CD4-positive, CD25-positive, alpha-beta regulatory T cell (primary cell): ENCODE data around the gene FUCA2. TPM values are rescaled to one million over a fixed set of nuclear protein-coding genes. Genes with fewer than 3 reads are reported as not detected.
"Not testable (repeated sequence)": the region's sequence is repeated elsewhere in the genome, so short reads cannot be mapped to it uniquely, and the experiment has no call there.

Source experiments
- ATAC-seq, 2 donors: fragments of 150-1000 bp; cut with Tn5 transposase; one replicate each; pipeline ENCODE4 v1.10.0; 2021; ENCODE audit warnings: low read depth in 2 of 2, moderate number of reproducible peaks in 2 of 2, moderate library complexity in 1 of 2
- DNase-seq, 3 donors: peaks; one replicate each; pipeline versions ENCODE4 v3.0.0 to v3.0.0-alpha.2; 2012 to 2022; ENCODE audit warnings: mixed read lengths in 1 of 3
- H3K27ac ChIP-seq: one replicate; pipeline ENCODE4 v1.7.0; 2013; ENCODE audit warnings: mild to moderate bottlenecking, low read length; ENCODE audit not compliant: insufficient read depth, poor library complexity, severe bottlenecking
- H3K27me3 ChIP-seq: one replicate; pipeline ENCODE4 v1.7.0; 2013; ENCODE audit warnings: low read length; ENCODE audit not compliant: control insufficient read depth, insufficient read depth
- H3K36me3 ChIP-seq: one replicate; pipeline ENCODE4 v1.7.0; 2013; ENCODE audit warnings: mild to moderate bottlenecking, low read length, moderate library complexity; ENCODE audit not compliant: control insufficient read depth, insufficient read depth
- H3K4me1 ChIP-seq: 2 replicates; pipeline ENCODE4 v1.7.0; 2013; ENCODE audit warnings: mild to moderate bottlenecking, low read length; ENCODE audit not compliant: insufficient read depth, control insufficient read depth, poor library complexity, severe bottlenecking
- H3K4me3 ChIP-seq: one replicate; pipeline ENCODE4 v1.7.0; 2013; ENCODE audit warnings: low read depth, mild to moderate bottlenecking, low read length, moderate library complexity
- H3K9me3 ChIP-seq, 2 experiments: 1 replicate in 1 of 2; 2 replicates in 1 of 2; pipeline ENCODE4 v1.7.0; 2013; ENCODE audit warnings: low read length in 2 of 2, mild to moderate bottlenecking in 1 of 2, moderate library complexity in 1 of 2; ENCODE audit not compliant: control insufficient read depth in 2 of 2
- H3K27ac Mint-ChIP-seq, 3 donors: one replicate each; pipeline ENCODE4 v1.8.0; 2020 to 2022; ENCODE audit warnings: mild to moderate bottlenecking in 3 of 3, mixed read lengths in 3 of 3, moderate library complexity in 2 of 3
- H3K27me3 Mint-ChIP-seq: one replicate; pipeline ENCODE4 v1.8.0; 2022; ENCODE audit warnings: mild to moderate bottlenecking, mixed read lengths
- H3K36me3 Mint-ChIP-seq: one replicate; pipeline ENCODE4 v1.8.0; 2020; ENCODE audit warnings: mixed read lengths
- H3K4me1 Mint-ChIP-seq, 4 donors: one replicate each; pipeline ENCODE4 v1.8.0; 2020 to 2022; ENCODE audit warnings: mixed read lengths in 4 of 4, mild to moderate bottlenecking in 1 of 4
- H3K4me3 Mint-ChIP-seq, 4 donors: one replicate each; pipeline ENCODE4 v1.8.0; 2020 to 2022; ENCODE audit warnings: mild to moderate bottlenecking in 4 of 4, mixed read lengths in 4 of 4, moderate library complexity in 3 of 4
- H3K9me3 Mint-ChIP-seq, 7 donors: one replicate each; pipeline ENCODE4 v1.8.0; 2020 to 2022; ENCODE audit warnings: mixed read lengths in 7 of 7, mild to moderate bottlenecking in 3 of 7, moderate library complexity in 2 of 7
- polyA plus RNA-seq, 4 donors: library from polyadenylated mRNA; unstranded; fragments of 300-500 nt; fragmentation: Illumina TruSeq; gene quantifications; one replicate each; pipeline ENCODE4 v1.2.3, GENCODE V29; 2021
- total RNA-seq: library from RNA; stranded (reverse); gene quantifications from one replicate; pipeline ENCODE4 v1.2.3, GENCODE V29; 2022

Gene FUCA2
- total and polyA plus RNA-seq, 5 donors from 2014 or later: 6.1 to 23.6 (median 21.2) TPM

DNA sequence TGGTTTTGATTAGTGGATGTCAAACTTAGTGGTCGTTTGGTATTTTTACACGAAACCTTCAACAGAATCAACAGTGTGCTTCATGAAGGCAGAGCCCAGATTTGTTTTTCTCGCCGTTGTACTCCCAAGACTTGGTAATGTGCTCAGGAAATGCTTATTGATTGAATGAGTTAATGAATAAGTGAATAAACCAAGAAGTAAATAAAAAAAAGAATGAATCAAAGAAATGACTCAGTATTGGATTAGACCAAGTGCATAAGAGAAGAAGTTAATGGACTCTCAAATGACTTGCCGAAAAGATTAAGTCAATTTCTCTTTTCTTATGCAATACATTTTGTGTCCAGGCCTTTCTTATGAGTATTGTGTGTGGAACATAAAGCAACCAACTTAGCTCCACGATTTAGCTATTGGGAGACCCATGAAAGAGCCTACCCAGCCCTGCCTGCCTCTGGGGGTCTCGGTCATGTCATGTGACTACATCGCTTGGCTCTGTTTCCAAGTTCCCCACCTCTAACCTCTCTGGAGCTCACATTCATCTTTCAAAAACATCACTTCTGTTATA is 10.6 kb upstream of the FUCA2 start:
- no peak overlapping the region for H3K4me3 Mint-ChIP-seq
- peaks cover 16% of the 10 kb centered on the region for H3K36me3 Mint-ChIP-seq
- ATAC-seq: no peak
- Histone ChIP-seq H3K27ac (no peak overlapping the region), H3K27me3 (no peaks in the 10 kb centered on the region), H3K36me3 (peaks cover 2% of the 10 kb centered on the region), H3K4me1 (no peaks in the 10 kb centered on the region), H3K9me3 (no peaks in the 10 kb centered on the region), H3K4me3 (no peak overlapping the region)
- no peaks in the 10 kb centered on the region for H3K27me3 Mint-ChIP-seq
- H3K9me3 Mint-ChIP-seq: peaks cover 0 to 4% (median 0%) of the 10 kb centered on the region in 7 donors
- H3K27ac Mint-ChIP-seq: peak overlapping the region in 1 of 3 donors; percentile 11
- H3K4me1 Mint-ChIP-seq: peaks cover 0 to 7% (median 4%) of the 10 kb centered on the region in 4 donors
- DNase-seq: no peak

DNA sequence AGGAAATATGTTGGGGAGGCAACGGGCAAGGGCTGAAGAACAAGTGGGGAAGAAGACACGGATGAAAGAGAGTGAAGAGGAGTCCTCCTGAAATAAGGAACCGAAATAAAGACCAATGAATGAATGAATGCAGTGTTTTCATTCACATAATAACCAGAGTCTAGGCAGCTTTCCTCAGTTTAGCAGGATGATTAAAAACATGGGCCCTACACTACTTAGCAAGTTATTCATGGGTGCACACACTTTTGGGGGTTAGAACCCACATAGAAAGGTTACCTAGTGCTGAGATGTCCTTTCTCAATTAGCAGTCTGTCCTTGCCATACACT is 5.9 kb upstream of the FUCA2 start:
- no peaks in the 10 kb centered on the region for H3K27me3 Mint-ChIP-seq
- DNase-seq: no peak
- H3K9me3 Mint-ChIP-seq: no peaks in the 10 kb centered on the region
- H3K27ac Mint-ChIP-seq: no peak overlapping the region
- no peaks in the 10 kb centered on the region for H3K9me3 ChIP-seq
- H3K4me3 ChIP-seq: no peak overlapping the region
- peaks cover 10 to 24% (median 15%) of the 10 kb centered on the region in 4 donors for H3K4me1 Mint-ChIP-seq
- peaks cover 10% of the 10 kb centered on the region for H3K4me1 ChIP-seq
- ATAC-seq: no peak
- peaks cover 2% of the 10 kb centered on the region for H3K36me3 ChIP-seq
- no peak overlapping the region for H3K4me3 Mint-ChIP-seq
- H3K36me3 Mint-ChIP-seq: peaks cover 12% of the 10 kb centered on the region
- H3K27me3 ChIP-seq: no peaks in the 10 kb centered on the region
- no peak overlapping the region for H3K27ac ChIP-seq

DNA sequence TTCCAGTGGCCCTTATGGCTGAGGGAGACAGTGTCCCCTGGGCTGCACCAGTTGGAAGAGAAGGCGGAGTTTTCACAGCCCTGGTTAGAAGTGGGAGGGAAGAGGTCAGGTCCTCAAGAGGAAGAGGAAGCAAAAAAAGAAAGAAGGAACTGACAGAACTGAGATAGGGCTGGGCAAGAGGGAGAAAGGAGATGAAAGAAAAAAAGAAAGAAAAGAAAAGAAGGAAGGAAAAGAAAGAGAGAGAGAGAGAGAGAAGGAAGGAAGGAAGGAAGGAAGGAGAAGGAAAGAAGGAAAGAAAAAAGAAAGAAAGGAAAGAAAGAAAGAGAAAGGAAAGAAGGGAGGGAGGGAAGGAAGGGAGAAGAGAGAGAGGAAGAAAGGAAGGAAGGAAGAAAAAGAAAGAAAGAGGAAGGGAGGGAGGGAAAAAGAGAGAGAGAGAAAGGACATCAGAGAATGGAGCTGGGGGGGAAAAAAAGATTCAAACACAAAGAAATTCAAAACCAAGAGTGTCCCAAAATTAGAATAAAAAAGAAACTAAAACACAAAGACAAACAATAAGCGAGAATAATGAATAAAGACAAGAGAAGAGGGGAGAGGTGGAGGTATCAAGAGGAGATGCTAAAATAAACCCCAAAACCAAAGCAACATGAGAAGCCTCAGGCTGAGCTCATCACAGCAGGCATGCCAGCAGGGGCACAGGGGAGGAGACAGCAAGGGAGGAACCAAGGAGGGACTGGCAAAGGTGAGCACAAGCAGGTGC is 5.3 kb upstream of the FUCA2 start:
- Mint-ChIP-seq H3K9me3 (no peaks in the 10 kb centered on the region), H3K4me3 (peak overlapping the region in 1 of 4 donors; percentile 16), H3K27ac (peak overlapping the region in 1 of 3 donors; percentile 38), H3K27me3 (no peaks in the 10 kb centered on the region), H3K4me1 (peaks cover 12 to 28% (median 15%) of the 10 kb centered on the region in 4 donors), H3K36me3 (peaks cover 11% of the 10 kb centered on the region)
- Histone ChIP-seq H3K4me3 (no peak overlapping the region), H3K27me3 (no peaks in the 10 kb centered on the region), H3K9me3 (no peaks in the 10 kb centered on the region), H3K4me1 (peaks cover 11% of the 10 kb centered on the region), H3K36me3 (peaks cover 2% of the 10 kb centered on the region), H3K27ac (no peak overlapping the region)
- DNase-seq (no peak), ATAC-seq (no peak)

DNA sequence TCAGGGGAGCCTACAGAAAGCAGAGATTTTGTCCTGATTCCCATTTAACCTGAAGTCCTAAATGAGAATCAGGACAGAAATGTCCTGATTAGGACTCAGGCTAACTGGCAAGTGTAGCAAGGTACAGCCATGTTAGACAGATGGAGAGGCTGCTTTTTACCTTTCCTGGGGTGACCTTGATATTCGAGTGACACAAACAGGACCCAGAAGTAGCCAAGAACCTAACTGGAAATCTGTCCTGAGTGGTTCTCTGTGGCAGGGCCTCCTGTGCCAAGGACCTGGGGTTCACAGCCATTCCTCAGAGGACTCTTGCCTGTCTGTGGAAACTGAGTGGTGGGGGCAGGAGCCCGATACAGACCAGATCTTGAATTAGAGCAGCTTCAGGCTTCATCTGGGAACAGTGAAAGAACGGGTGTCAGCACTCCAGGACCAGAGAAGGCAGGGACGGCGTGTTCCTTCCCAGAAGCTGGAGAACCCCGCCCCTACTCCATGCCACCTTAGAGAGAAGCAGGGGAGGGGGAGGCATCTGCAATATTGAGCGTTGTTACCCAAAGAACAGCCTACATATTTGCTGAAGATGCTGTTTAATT is 4.3 kb upstream of the FUCA2 start:
- no peak overlapping the region for H3K27ac ChIP-seq
- H3K4me3 ChIP-seq: no peak overlapping the region
- no peaks in the 10 kb centered on the region for H3K9me3 ChIP-seq
- H3K4me3 Mint-ChIP-seq: no peak overlapping the region
- no peaks in the 10 kb centered on the region for H3K27me3 ChIP-seq
- H3K36me3 ChIP-seq: peaks cover 2% of the 10 kb centered on the region
- H3K36me3 Mint-ChIP-seq: peaks cover 6% of the 10 kb centered on the region
- H3K9me3 Mint-ChIP-seq: no peaks in the 10 kb centered on the region
- DNase-seq (no peak), ATAC-seq (no peak)
- peaks cover 16 to 35% (median 21%) of the 10 kb centered on the region in 4 donors for H3K4me1 Mint-ChIP-seq
- H3K4me1 ChIP-seq: peaks cover 18% of the 10 kb centered on the region
- peak overlapping the region in 1 of 3 donors; percentile 65 for H3K27ac Mint-ChIP-seq
- H3K27me3 Mint-ChIP-seq: no peaks in the 10 kb centered on the region

DNA sequence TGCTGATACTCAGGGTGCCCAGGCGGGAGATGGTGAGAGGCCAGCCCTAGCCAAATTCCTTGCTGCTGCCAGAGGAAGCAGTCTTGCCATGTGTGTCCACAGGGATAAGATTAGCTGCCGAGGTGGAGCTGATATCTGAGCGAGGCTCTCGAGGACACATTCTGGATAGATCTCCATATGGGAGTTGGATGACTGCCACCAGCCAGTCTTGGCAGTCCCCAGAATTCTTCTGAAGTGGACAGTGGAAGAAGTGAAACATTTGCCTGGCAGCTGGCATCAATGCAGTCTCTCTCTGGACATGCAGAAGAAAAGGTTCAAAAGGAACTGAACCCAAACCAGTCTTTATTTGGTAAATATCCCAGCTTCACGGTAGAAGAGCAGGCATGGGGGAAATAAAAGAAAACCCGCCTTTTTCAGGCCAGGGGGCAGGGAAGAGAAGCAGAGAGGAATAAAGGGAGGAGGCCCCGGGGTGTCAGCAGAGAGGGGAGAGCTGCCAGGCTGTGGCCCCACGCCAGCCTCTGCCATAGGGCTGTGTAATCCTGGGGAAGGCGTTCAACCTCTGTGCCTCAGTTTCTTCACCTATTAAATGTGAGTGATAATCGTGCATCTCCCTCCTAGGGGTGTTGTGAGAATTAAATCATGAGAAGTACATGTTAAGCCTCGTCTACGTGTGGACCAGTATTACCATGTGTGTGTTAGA is 3.7 kb upstream of the FUCA2 start:
- Histone ChIP-seq H3K27ac (no peak overlapping the region), H3K36me3 (peaks cover under 1% of the 10 kb centered on the region), H3K27me3 (no peaks in the 10 kb centered on the region), H3K4me3 (no peak overlapping the region), H3K9me3 (no peaks in the 10 kb centered on the region), H3K4me1 (peaks cover 24% of the 10 kb centered on the region)
- H3K36me3 Mint-ChIP-seq: peaks cover 6% of the 10 kb centered on the region
- DNase-seq (no peak), ATAC-seq (no peak)
- peak overlapping the region in 1 of 3 donors; percentile 62 for H3K27ac Mint-ChIP-seq
- peaks cover 19 to 40% (median 24%) of the 10 kb centered on the region in 4 donors for H3K4me1 Mint-ChIP-seq
- H3K9me3 Mint-ChIP-seq: no peaks in the 10 kb centered on the region
- no peaks in the 10 kb centered on the region for H3K27me3 Mint-ChIP-seq
- no peak overlapping the region for H3K4me3 Mint-ChIP-seq

DNA sequence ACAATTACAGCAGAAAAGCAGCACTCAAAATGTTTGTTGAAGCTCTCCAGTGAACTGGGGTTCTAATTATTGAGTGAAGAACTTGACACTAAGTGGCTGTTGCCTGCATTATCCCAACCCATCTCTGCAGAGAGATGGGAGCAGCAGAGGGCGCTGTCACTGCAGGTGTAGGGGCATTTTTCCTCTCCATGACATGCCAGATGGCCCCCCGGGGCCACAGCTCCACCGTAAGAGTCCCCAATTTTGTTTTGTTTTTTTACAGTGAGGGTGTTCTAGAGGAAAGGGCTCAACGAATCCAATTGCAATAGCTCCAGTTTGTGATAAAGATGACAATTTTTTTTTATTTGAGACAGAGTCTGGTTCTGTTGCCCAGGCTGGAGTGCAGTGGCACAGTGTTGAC is 1.9 kb upstream of the FUCA2 start:
- Mint-ChIP-seq H3K4me3 (peak overlapping the region; percentile 81 to 89 (median 84)), H3K4me1 (peaks cover 29 to 52% (median 34%) of the 10 kb centered on the region in 4 donors), H3K27me3 (no peaks in the 10 kb centered on the region), H3K9me3 (no peaks in the 10 kb centered on the region), H3K27ac (peak overlapping the region in 1 of 3 donors; percentile 18), H3K36me3 (no peaks in the 10 kb centered on the region)
- DNase-seq: peak; percentile 10 to 63 (median 29)
- ATAC-seq: no peak
- Histone ChIP-seq H3K9me3 (no peaks in the 10 kb centered on the region), H3K36me3 (no peaks in the 10 kb centered on the region), H3K4me3 (no peak overlapping the region), H3K27me3 (no peaks in the 10 kb centered on the region), H3K27ac (no peak overlapping the region), H3K4me1 (peaks cover 25% of the 10 kb centered on the region)

DNA sequence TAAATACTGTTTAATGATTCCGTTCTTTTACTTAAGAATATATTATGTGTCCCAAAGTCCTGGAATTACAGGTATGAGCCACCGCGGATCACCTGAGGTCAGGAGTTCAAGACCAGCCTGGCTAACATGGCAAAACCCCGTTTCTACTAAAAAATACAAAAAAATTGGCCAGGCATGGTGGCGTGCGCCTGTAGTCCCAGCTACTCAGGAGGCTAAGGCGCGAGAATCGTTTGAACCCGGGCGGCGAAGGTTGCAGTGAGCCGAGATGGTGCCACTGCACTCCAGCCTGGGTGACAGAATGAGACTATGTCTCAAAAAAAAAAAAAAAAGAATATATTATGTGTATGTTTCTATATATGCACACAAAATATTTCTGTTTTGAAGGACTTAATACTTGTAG is 1.2 kb downstream of the FUCA2 start:
- H3K27me3 Mint-ChIP-seq, H3K36me3 ChIP-seq, DNase-seq, H3K9me3 ChIP-seq, ATAC-seq, H3K27me3 ChIP-seq, H3K27ac ChIP-seq, H3K9me3 Mint-ChIP-seq: not testable (repeated sequence)
- peaks cover 28 to 47% (median 41%) of the 10 kb centered on the region in 4 donors for H3K4me1 Mint-ChIP-seq
- peaks cover 19% of the 10 kb centered on the region for H3K36me3 Mint-ChIP-seq
- peak overlapping the region; percentile 95 to 99 (median 96) for H3K27ac Mint-ChIP-seq
- Histone ChIP-seq H3K4me3 (peak overlapping the region; percentile 75), H3K4me1 (peaks cover 25% of the 10 kb centered on the region)
- peak overlapping the region; percentile 88 to 97 (median 93) for H3K4me3 Mint-ChIP-seq
